ENCODE measurements around the gene TRIM17.

GRCh38 chr1:228404107-228404720, 12.4 kb downstream of the TRIM17 start:
- TF ChIP-seq POLR2A (IDR thresholded peaks at IDR 0.05) (no peak), CTCF (IDR thresholded peaks at IDR 0.05) (no peak), EP300 (IDR thresholded peaks at IDR 0.05) (no peak)
